ENCODE data around the gene MUC5AC. TPM values are rescaled to one million over a fixed set of nuclear protein-coding genes. Genes with fewer than 3 reads are reported as not detected.

The MUC5AC gene
- total and polyA plus RNA-seq, 2 of the 13 experiments (the other 11 are each of a cell fraction or from before 2014, with no cell fraction given), result under 0.01 TPM; not detected in 1

DNA sequence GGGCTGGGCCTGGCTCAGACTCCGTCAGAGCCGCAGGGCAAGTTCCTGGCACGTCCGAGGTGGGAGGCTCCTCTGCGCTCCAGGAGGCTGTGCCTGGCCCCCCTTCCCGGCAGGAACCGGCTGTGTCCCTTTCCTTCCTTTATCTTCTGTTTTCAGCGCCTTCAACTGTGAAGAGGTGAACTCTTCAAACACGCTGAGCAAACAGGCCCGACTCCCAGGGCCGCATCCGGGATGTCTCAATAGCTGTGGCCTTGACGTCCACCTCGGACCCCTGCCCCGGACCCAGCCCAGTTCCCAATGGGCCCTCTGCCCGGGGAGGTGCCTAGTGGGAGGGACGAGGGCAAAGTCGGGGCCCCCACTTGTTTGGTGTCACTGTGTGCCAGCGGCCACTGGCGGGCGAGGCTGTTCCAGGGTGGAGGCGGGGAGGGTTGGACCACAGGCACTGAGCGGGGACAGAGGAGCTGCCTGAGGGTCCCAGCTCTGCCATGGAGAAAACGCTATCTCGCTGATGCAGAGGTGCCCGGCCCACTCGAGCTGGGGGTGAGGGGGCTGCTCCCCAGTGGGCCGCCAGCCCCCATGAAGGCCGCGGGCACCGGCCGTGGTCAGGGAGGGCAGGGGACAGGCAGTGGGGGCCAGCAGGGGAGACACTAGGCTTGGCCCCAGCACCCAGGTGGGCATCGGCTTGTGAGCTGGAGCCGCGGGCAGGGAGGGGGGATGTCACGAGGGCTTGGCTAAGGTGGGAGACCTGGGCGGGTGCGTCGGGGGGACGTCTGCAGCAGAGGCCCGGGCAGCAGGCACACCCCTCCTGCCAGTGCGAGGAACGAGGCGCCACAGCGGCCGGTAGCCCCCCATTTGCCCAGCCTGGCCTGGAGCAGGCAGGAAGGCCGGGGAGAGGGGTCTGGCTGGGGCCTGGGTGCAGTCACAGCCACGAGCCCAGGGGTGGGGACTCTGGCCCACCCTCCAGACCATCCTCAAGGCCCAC is 62.4 kb downstream of the MUC5AC start (continued):
- peak; percentile 64; the same call in 1 of the 2 replicates for TF ChIP-seq FOXK1 (CRISPR knock-in tag; IDR thresholded peaks at IDR 0.05; ENCODE audit: borderline replicate concordance, low read depth)
- TF ChIP-seq, protein P1, sequence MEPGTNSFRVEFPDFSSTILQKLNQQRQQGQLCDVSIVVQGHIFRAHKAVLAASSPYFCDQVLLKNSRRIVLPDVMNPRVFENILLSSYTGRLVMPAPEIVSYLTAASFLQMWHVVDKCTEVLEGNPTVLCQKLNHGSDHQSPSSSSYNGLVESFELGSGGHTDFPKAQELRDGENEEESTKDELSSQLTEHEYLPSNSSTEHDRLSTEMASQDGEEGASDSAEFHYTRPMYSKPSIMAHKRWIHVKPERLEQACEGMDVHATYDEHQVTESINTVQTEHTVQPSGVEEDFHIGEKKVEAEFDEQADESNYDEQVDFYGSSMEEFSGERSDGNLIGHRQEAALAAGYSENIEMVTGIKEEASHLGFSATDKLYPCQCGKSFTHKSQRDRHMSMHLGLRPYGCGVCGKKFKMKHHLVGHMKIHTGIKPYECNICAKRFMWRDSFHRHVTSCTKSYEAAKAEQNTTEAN (CRISPR knock-in tag; conservative IDR thresholded peaks at IDR 0.05), result peak; percentile 79
- TF ChIP-seq, protein P2, sequence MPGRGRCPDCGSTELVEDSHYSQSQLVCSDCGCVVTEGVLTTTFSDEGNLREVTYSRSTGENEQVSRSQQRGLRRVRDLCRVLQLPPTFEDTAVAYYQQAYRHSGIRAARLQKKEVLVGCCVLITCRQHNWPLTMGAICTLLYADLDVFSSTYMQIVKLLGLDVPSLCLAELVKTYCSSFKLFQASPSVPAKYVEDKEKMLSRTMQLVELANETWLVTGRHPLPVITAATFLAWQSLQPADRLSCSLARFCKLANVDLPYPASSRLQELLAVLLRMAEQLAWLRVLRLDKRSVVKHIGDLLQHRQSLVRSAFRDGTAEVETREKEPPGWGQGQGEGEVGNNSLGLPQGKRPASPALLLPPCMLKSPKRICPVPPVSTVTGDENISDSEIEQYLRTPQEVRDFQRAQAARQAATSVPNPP (CRISPR knock-in tag; IDR thresholded peaks at IDR 0.05), result 0 out of 2 replicates have a peak, but pooled peaks have one; percentile 51
- TF ChIP-seq CREB1 (IDR thresholded peaks at IDR 0.05), result no peak
- peak; percentile 80 for TF ChIP-seq CREB1 (CRISPR knock-in tag; IDR thresholded peaks at IDR 0.05)
- no peak for TF ChIP-seq ZNF616 (CRISPR knock-in tag; IDR thresholded peaks at IDR 0.05; ENCODE audit: low read depth)
- peak; percentile 73; the same call in 1 of the 2 replicates for TF ChIP-seq CAMTA2 (CRISPR knock-in tag; IDR thresholded peaks at IDR 0.05; ENCODE audit: borderline replicate concordance)
- TF ChIP-seq GABPA (IDR thresholded peaks at IDR 0.05; ENCODE audit: low read depth, low read length), result no peak
- TF ChIP-seq GABPA (CRISPR knock-in tag; IDR thresholded peaks at IDR 0.05; ENCODE audit: low read depth), result peak; percentile 66
- TF ChIP-seq, protein P3, sequence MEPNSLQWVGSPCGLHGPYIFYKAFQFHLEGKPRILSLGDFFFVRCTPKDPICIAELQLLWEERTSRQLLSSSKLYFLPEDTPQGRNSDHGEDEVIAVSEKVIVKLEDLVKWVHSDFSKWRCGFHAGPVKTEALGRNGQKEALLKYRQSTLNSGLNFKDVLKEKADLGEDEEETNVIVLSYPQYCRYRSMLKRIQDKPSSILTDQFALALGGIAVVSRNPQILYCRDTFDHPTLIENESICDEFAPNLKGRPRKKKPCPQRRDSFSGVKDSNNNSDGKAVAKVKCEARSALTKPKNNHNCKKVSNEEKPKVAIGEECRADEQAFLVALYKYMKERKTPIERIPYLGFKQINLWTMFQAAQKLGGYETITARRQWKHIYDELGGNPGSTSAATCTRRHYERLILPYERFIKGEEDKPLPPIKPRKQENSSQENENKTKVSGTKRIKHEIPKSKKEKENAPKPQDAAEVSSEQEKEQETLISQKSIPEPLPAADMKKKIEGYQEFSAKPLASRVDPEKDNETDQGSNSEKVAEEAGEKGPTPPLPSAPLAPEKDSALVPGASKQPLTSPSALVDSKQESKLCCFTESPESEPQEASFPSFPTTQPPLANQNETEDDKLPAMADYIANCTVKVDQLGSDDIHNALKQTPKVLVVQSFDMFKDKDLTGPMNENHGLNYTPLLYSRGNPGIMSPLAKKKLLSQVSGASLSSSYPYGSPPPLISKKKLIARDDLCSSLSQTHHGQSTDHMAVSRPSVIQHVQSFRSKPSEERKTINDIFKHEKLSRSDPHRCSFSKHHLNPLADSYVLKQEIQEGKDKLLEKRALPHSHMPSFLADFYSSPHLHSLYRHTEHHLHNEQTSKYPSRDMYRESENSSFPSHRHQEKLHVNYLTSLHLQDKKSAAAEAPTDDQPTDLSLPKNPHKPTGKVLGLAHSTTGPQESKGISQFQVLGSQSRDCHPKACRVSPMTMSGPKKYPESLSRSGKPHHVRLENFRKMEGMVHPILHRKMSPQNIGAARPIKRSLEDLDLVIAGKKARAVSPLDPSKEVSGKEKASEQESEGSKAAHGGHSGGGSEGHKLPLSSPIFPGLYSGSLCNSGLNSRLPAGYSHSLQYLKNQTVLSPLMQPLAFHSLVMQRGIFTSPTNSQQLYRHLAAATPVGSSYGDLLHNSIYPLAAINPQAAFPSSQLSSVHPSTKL (CRISPR knock-in tag; IDR thresholded peaks at IDR 0.05), result peak; percentile 92
- no peak for TF ChIP-seq RBM22 (optimal IDR thresholded peaks at IDR 0.05; ENCODE audit: low read length)
- TF ChIP-seq ZNF816 (CRISPR knock-in tag; IDR thresholded peaks at IDR 0.05; ENCODE audit: borderline replicate concordance), result peak; percentile 74; the same call in 1 of the 2 replicates
- no peak for TF ChIP-seq TAF15 (IDR thresholded peaks at IDR 0.05; ENCODE audit: low read depth, low read length, poor library complexity, severe bottlenecking)
- TF ChIP-seq ETV6 (CRISPR knock-in tag; conservative IDR thresholded peaks at IDR 0.05), result 0 out of 2 replicates have a peak, but pooled peaks have one; percentile 34
- peak; percentile 84; the same call in 1 of the 2 replicates for TF ChIP-seq ARID2 (CRISPR knock-in tag; IDR thresholded peaks at IDR 0.05; ENCODE audit: borderline replicate concordance)
- TF ChIP-seq GATA4 (IDR thresholded peaks at IDR 0.05; ENCODE audit: borderline replicate concordance, low read depth), result peak; percentile 94
- TF ChIP-seq, protein P4, sequence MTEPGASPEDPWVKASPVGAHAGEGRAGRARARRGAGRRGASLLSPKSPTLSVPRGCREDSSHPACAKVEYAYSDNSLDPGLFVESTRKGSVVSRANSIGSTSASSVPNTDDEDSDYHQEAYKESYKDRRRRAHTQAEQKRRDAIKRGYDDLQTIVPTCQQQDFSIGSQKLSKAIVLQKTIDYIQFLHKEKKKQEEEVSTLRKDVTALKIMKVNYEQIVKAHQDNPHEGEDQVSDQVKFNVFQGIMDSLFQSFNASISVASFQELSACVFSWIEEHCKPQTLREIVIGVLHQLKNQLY (CRISPR knock-in tag; IDR thresholded peaks at IDR 0.05), result peak; percentile 77
- TF ChIP-seq, protein P5, sequence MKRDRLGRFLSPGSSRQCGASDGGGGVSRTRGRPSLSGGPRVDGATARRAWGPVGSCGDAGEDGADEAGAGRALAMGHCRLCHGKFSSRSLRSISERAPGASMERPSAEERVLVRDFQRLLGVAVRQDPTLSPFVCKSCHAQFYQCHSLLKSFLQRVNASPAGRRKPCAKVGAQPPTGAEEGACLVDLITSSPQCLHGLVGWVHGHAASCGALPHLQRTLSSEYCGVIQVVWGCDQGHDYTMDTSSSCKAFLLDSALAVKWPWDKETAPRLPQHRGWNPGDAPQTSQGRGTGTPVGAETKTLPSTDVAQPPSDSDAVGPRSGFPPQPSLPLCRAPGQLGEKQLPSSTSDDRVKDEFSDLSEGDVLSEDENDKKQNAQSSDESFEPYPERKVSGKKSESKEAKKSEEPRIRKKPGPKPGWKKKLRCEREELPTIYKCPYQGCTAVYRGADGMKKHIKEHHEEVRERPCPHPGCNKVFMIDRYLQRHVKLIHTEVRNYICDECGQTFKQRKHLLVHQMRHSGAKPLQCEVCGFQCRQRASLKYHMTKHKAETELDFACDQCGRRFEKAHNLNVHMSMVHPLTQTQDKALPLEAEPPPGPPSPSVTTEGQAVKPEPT (CRISPR knock-in tag; IDR thresholded peaks at IDR 0.05; ENCODE audit: low read depth), result no peak; the same call in 1 of the 2 replicates
- TF ChIP-seq POLR2AphosphoS5 (IDR thresholded peaks at IDR 0.05; ENCODE audit: low read depth, low read length), result no peak
- TF ChIP-seq KLF6 (CRISPR knock-in tag; IDR thresholded peaks at IDR 0.05), result peak; percentile 74; the same call in 1 of the 2 replicates

Data from HepG2 (cell line).